Neural progenitor cell (in vitro differentiated cells): ENCODE measurements around the gene ZNF417.

Experiments
- EZH2phosphoT487 ChIP-seq: fragments of 200-600 bp; sonication (generic); IDR thresholded peaks from 2 replicates; pipeline ENCODE4 v1.6.1; 2017; ENCODE audit warnings: antibody characterized with exemption
- TF ChIP-seq, protein P1 (sequence below): fragments of 200-600 bp; sonication (generic); IDR thresholded peaks from 2 replicates; pipeline ENCODE4 v1.5.1; 2017; ENCODE audit warnings: antibody characterized with exemption, mild to moderate bottlenecking

- TF ChIP-seq, protein P1, sequence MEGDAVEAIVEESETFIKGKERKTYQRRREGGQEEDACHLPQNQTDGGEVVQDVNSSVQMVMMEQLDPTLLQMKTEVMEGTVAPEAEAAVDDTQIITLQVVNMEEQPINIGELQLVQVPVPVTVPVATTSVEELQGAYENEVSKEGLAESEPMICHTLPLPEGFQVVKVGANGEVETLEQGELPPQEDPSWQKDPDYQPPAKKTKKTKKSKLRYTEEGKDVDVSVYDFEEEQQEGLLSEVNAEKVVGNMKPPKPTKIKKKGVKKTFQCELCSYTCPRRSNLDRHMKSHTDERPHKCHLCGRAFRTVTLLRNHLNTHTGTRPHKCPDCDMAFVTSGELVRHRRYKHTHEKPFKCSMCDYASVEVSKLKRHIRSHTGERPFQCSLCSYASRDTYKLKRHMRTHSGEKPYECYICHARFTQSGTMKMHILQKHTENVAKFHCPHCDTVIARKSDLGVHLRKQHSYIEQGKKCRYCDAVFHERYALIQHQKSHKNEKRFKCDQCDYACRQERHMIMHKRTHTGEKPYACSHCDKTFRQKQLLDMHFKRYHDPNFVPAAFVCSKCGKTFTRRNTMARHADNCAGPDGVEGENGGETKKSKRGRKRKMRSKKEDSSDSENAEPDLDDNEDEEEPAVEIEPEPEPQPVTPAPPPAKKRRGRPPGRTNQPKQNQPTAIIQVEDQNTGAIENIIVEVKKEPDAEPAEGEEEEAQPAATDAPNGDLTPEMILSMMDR = no peak
- no peak for TF ChIP-seq EZH2phosphoT487
Observed at GRCh38 chr19:57914531-57914930, 1.9 kb downstream of the ZNF417 start.
